Upper lobe of left lung (tissue), 6 donors: ENCODE measurements around the gene DYNC1I2. TPM values are rescaled to one million over a fixed set of nuclear protein-coding genes. Genes with fewer than 3 reads are reported as not detected.

Experiments used
- ATAC-seq, 2 donors: fragments of 200-7000 bp; cut with Tn5 transposase; one replicate each; pipeline ENCODE4 v1.9.1; 2022; ENCODE audit warnings: mild to moderate bottlenecking in 2 of 2, moderate library complexity in 2 of 2; ENCODE audit not compliant: low FRiP score in 2 of 2
- DNase-seq, 2 donors: peaks; one replicate each; pipeline ENCODE4 v3.0.0-alpha.2; 2019 to 2020
- H3K27ac ChIP-seq, 4 donors: fragments of 200-600 bp; sonication (generic); one replicate each; pipeline ENCODE4 v1.5.1; 2016 to 2019
- H3K27me3 ChIP-seq, 4 donors: fragments of 200-600 bp; sonication (generic); one replicate each; pipeline ENCODE4 v1.5.1; 2017 to 2019
- H3K36me3 ChIP-seq, 4 donors: fragments of 200-600 bp; sonication (generic); one replicate each; pipeline ENCODE4 v1.5.1; 2016 to 2019
- H3K4me1 ChIP-seq, 4 donors: fragments of 200-600 bp; sonication (generic); one replicate each; pipeline ENCODE4 v1.5.1; 2018 to 2019
- H3K4me3 ChIP-seq, 4 donors: fragments of 200-600 bp; sonication (generic); one replicate each; pipeline ENCODE4 v1.5.1; 2017 to 2019; ENCODE audit warnings: mild to moderate bottlenecking in 2 of 4, moderate library complexity in 1 of 4
- H3K9me3 ChIP-seq, 4 donors: fragments of 200-600 bp; sonication (generic); one replicate each; pipeline ENCODE4 v1.5.1; 2018 to 2019
- CTCF ChIP-seq, 6 experiments: fragments of 450-650 bp in 4 of 6; fragments of 200-600 bp in 2 of 6; sonication (generic) in 2 of 6; IDR thresholded peaks; one replicate each; pipeline ENCODE4 v1.5.1; 2016 to 2019; ENCODE audit warnings: antibody characterized with exemption in 6 of 6
- EP300 ChIP-seq, 4 donors: sonication (generic); formaldehyde crosslinking; IDR thresholded peaks; one replicate each; pipeline ENCODE4 v1.5.1; 2017; ENCODE audit warnings: antibody characterized with exemption in 4 of 4, control low read depth in 2 of 4
- POLR2A ChIP-seq, 4 donors: fragments of 450-650 bp; IDR thresholded peaks; one replicate each; pipeline ENCODE4 v1.5.1; 2016 to 2017; ENCODE audit warnings: antibody characterized with exemption in 4 of 4, mild to moderate bottlenecking in 2 of 4
- POLR2AphosphoS5 ChIP-seq, 2 donors: sonication (generic); formaldehyde crosslinking; IDR thresholded peaks; one replicate each; pipeline ENCODE4 v1.5.1; 2017; ENCODE audit warnings: antibody characterized with exemption in 2 of 2
- WGBS, 2 donors: methylation state at CpG; one replicate each; pipeline ENCODE4 v1.1.5; 2017 to 2018; 5-methylcytosine and 5-hydroxymethylcytosine counted together
- total RNA-seq, 6 donors: library from RNA; depleted of rRNA in 4 of 6; stranded (reverse); fragments of >200 nt in 4 of 6; gene quantifications; one replicate each; pipeline versions ENCODE4 v1.1.0 to v1.2.1, GENCODE V29; 2016 to 2021
- donor health status: DM: no; HTN: no; CAD: no; lungs with moderate emphysema.
- donor health status: DM: no; HTN: yes; CAD: no; lungs with severe emphysema.

The DYNC1I2 gene
- total RNA-seq, 6 donors from 2014 or later = 66.1 to 91.6 (median 78.7) TPM

DNA sequence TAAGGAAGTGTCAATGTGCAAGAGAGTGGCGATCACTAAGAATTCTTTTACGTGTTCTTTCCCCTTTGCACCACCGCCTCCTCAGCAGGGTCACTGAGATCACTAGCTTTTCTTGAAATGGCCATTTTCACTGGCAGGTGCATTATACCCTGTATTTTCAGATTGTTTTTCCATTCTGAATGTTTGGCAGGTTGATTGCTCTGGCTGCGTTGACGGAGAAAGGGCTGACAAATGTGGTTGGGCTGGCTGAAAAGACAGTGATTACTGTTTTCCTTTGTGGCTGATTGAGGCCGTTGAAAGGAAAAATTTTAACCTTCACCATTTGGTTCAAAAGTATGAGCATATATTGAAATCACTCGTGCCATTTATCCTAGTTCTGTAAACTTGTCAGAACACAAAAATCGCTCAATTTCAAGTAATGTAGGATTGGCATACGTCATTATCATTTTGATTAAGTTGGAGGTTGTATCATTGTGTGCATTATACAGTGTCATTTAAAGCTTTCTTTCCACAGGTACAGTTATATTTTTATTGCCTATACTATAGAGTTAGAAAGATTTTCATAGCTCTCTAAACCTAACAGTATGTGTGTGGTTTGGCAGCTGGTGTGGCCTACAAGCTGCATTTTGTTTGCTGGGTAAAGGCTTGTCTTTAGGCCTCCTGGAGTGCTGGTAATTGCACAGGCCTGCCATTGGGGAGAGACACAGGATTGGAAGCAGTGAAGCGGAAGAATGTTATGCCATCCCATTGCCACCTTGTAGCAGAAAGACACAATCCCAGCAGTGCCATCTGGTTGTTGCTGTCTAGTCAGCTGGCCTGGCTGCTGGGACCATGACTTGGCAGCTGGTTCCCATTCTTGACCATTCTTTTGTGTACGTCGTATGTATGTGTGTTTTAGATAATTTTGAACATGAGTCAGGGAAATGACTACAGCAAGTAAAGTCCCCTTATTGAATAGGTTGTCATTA, 36.7 kb downstream of the DYNC1I2 start:
- no peaks in the 10 kb centered on the region for H3K4me1 ChIP-seq
- no peak overlapping the region for H3K4me3 ChIP-seq
- no peak overlapping the region for H3K27ac ChIP-seq
- DNase-seq = no peak
- H3K9me3 ChIP-seq = no peaks in the 10 kb centered on the region
- no peaks in the 10 kb centered on the region for H3K27me3 ChIP-seq
- WGBS, 2 donors = 89 to 92% methylated on average over 12 of the region's 12 CpGs
- no peak for ATAC-seq
- peaks cover 5 to 60% (median 16%) of the 10 kb centered on the region in 4 donors for H3K36me3 ChIP-seq
- no peak for TF ChIP-seq EP300 (IDR thresholded peaks at IDR 0.05)

DNA sequence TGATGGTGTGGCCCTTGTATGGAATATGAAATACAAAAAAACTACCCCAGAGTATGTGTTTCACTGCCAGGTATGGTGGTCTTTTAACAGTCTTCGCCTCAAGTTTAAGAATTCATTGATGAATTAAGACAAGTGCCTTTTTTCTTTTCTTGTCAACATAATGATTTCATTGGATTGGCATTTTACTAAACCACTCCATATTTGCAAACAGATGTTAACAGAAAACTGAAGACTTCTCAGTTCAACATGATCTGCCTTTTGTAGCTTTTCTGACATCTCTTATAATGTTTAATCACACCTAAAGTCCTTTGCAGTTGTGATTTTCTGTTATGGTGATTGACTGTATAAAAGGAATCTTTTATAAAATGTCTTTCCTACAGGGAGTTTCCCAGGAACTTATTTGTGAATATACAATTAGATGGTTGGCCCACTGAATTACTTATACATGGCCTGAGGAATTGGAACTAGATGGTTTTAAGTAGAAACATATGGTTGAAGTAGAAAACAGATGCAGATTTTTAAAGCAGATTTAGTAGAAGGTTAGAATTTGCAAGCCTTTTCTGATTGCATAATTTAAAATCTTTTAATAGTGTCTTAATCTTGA, 39.7 kb downstream of the DYNC1I2 start:
- TF ChIP-seq EP300 (IDR thresholded peaks at IDR 0.05) (no peak), CTCF (IDR thresholded peaks at IDR 0.05) (no peak), POLR2A (IDR thresholded peaks at IDR 0.05) (no peak), POLR2AphosphoS5 (IDR thresholded peaks at IDR 0.05) (no peak)
- no peak overlapping the region for H3K4me3 ChIP-seq
- peaks cover 5 to 73% (median 34%) of the 10 kb centered on the region in 4 donors for H3K36me3 ChIP-seq
- H3K4me1 ChIP-seq = no peaks in the 10 kb centered on the region
- no peaks in the 10 kb centered on the region for H3K9me3 ChIP-seq
- no peak overlapping the region for H3K27ac ChIP-seq
- ATAC-seq (no peak), DNase-seq (no peak)
- WGBS, 2 donors = 78 to 83% methylated on average over 1 of the region's 1 CpG
- H3K27me3 ChIP-seq = no peaks in the 10 kb centered on the region

DNA sequence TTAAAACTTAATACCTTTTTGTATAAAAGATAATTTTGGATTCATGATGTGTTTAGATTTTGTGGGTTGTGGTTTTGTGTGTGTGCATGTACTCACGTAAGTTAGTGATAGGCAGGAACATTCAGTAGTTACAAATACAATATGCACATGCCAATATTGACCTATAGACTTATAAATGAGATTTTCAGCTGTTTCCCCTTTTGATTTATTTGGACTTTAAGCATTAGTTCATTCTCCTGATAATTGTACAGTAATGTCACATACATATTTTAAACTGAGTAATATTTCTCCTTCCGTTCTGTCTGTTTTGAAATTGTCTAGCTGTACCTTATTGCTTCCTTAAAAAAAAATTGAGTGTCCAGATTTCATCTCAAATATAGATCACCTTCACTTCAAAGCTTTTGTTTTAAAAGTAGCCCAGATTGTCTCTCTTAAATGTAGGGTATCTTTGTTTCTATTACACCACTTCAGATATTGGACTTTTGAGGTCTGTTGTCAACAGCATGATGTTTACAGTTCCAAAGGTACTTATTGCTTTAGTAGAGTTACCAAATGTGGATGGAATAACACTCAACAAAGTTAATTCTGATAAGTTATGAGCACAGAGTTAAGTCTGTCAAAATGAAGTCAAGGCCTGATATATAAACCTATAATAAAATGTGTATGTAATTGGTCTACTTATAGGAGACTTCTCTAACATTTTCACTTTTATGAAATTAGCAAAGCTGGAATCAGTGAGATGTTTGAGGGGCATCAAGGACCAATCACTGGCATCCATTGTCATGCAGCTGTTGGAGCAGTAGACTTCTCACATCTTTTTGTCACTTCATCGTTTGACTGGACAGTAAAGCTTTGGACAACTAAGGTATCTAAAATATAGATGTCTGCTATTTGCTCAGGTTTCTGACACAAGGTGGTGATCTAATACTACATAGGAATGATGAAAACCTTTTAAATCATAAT, 42.0 kb downstream of the DYNC1I2 start:
- no peaks in the 10 kb centered on the region for H3K4me1 ChIP-seq
- no peak overlapping the region for H3K27ac ChIP-seq
- no peak overlapping the region for H3K4me3 ChIP-seq
- TF ChIP-seq CTCF (IDR thresholded peaks at IDR 0.05) (no peak), POLR2AphosphoS5 (IDR thresholded peaks at IDR 0.05) (no peak), EP300 (IDR thresholded peaks at IDR 0.05) (no peak), POLR2A (IDR thresholded peaks at IDR 0.05) (no peak)
- H3K36me3 ChIP-seq = peaks cover 9 to 88% (median 40%) of the 10 kb centered on the region in 4 donors
- 77 to 88% methylated on average over 3 of the region's 3 CpGs for WGBS, 2 donors
- no peaks in the 10 kb centered on the region for H3K27me3 ChIP-seq
- DNase-seq (no peak), ATAC-seq (no peak)
- H3K9me3 ChIP-seq = no peaks in the 10 kb centered on the region

GRCh38 chr2:171729952-171730317, 42.7 kb downstream of the DYNC1I2 start:
- no peaks in the 10 kb centered on the region for H3K4me1 ChIP-seq
- H3K36me3 ChIP-seq = peaks cover 9 to 91% (median 40%) of the 10 kb centered on the region in 4 donors
- no peak for TF ChIP-seq POLR2AphosphoS5 (IDR thresholded peaks at IDR 0.05)
- no peak for TF ChIP-seq EP300 (IDR thresholded peaks at IDR 0.05)
- TF ChIP-seq POLR2A (IDR thresholded peaks at IDR 0.05) = no peak
- no peak for TF ChIP-seq CTCF (IDR thresholded peaks at IDR 0.05)
- no peaks in the 10 kb centered on the region for H3K9me3 ChIP-seq
- H3K27me3 ChIP-seq = no peaks in the 10 kb centered on the region
- ATAC-seq (no peak), DNase-seq (no peak)
- H3K4me3 ChIP-seq = no peak overlapping the region
- H3K27ac ChIP-seq = no peak overlapping the region
- WGBS, 2 donors = 35 to 66% methylated on average over 3 of the region's 3 CpGs
